Measurements from ENCODE around the gene COG8.

DNA sequence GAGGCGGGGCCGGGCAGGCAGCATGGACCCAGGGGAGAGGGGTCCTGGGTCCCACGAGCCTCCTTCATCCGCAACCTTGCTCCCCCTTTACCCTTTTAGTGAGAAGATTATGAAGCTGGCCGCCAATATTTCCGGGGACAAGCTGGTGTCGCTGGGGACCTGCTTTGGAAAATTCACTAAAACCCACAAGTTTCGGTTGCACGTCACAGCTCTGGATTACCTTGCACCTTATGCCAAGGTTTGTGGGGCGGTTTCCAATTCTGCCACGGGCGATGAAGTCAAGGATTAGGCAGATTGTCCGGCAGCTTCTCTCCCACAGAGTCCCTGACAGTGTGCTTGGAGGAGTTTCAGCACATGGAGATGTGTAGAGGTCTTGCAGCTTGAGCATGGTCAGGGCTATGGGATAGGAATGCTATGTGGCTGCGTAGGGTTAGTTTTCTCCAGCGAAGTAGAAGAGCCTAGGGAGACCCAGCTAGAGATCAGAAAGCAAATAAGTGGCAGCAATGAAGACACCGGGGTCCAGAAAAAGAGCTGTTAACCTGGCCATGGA, 806 bp upstream of the COG8 start:
- TF ChIP-seq, protein P1, sequence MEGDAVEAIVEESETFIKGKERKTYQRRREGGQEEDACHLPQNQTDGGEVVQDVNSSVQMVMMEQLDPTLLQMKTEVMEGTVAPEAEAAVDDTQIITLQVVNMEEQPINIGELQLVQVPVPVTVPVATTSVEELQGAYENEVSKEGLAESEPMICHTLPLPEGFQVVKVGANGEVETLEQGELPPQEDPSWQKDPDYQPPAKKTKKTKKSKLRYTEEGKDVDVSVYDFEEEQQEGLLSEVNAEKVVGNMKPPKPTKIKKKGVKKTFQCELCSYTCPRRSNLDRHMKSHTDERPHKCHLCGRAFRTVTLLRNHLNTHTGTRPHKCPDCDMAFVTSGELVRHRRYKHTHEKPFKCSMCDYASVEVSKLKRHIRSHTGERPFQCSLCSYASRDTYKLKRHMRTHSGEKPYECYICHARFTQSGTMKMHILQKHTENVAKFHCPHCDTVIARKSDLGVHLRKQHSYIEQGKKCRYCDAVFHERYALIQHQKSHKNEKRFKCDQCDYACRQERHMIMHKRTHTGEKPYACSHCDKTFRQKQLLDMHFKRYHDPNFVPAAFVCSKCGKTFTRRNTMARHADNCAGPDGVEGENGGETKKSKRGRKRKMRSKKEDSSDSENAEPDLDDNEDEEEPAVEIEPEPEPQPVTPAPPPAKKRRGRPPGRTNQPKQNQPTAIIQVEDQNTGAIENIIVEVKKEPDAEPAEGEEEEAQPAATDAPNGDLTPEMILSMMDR (IDR thresholded peaks at IDR 0.05; ENCODE audit: low read depth, low read length, poor library complexity, severe bottlenecking) = no peak
- TF ChIP-seq EZH2phosphoT487 (IDR thresholded peaks at IDR 0.05; ENCODE audit: borderline replicate concordance, low read length) = no peak

All from DOHH2 (cell line).